ENCODE data around the gene COX7C.

Gene COX7C

DNA sequence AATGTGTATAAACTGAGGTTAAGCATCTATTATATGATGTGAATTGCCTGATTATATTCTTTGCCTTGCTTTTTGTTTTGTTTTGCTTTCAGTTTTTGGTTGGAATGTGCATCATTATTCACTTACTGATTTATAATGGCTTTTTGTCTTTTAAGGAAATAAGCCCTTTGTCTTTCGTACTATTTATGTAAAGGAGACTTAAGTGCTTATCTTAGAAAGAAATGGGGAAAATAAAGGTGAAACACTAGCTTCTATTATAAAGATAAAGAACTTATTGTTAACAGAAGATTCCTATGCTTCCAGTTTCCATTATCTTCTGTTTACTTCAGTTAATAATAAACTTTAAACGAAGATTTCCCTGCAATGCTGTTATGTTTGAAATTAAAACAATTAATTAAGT is 23.3 kb downstream of the COX7C start:
- Histone ChIP-seq H3K4me1 (ENCODE audit: insufficient read depth, low read length, poor library complexity, severe bottlenecking) (no peaks in the 10 kb centered on the region), H3K4me3 (ENCODE audit: low read length, poor library complexity, severe bottlenecking) (no peak overlapping the region), H3F3A (ENCODE audit: low read depth) (no peaks in the 10 kb centered on the region), H3K9ac (ENCODE audit: low read depth, low read length, poor library complexity, severe bottlenecking) (no peak overlapping the region), H3K4me2 (ENCODE audit: low read depth, low read length, poor library complexity, severe bottlenecking) (no peak overlapping the region), H4K20me1 (ENCODE audit: insufficient read depth, low read length, poor library complexity, severe bottlenecking) (no peaks in the 10 kb centered on the region), H3K36me3 (ENCODE audit: insufficient read depth, low read length) (no peaks in the 10 kb centered on the region), H2AFZ (ENCODE audit: low read length) (no peak overlapping the region), H3K27me3 (ENCODE audit: insufficient read depth, low read length, poor library complexity, severe bottlenecking) (no peaks in the 10 kb centered on the region), H3K9me2 (replicated peaks; ENCODE audit: low read depth, low read length) (no peaks in the 10 kb centered on the region), H3K9me3 (ENCODE audit: insufficient read depth, low read depth, low read length) (no peaks in the 10 kb centered on the region), H3K79me2 (ENCODE audit: insufficient read depth, low read length) (no peaks in the 10 kb centered on the region)
- TF ChIP-seq, protein P1, sequence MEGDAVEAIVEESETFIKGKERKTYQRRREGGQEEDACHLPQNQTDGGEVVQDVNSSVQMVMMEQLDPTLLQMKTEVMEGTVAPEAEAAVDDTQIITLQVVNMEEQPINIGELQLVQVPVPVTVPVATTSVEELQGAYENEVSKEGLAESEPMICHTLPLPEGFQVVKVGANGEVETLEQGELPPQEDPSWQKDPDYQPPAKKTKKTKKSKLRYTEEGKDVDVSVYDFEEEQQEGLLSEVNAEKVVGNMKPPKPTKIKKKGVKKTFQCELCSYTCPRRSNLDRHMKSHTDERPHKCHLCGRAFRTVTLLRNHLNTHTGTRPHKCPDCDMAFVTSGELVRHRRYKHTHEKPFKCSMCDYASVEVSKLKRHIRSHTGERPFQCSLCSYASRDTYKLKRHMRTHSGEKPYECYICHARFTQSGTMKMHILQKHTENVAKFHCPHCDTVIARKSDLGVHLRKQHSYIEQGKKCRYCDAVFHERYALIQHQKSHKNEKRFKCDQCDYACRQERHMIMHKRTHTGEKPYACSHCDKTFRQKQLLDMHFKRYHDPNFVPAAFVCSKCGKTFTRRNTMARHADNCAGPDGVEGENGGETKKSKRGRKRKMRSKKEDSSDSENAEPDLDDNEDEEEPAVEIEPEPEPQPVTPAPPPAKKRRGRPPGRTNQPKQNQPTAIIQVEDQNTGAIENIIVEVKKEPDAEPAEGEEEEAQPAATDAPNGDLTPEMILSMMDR (conservative IDR thresholded peaks at IDR 0.05; ENCODE audit: low read length): no peak
- TF ChIP-seq EZH2phosphoT487 (IDR thresholded peaks at IDR 0.05; ENCODE audit: borderline replicate concordance): no peak

DNA sequence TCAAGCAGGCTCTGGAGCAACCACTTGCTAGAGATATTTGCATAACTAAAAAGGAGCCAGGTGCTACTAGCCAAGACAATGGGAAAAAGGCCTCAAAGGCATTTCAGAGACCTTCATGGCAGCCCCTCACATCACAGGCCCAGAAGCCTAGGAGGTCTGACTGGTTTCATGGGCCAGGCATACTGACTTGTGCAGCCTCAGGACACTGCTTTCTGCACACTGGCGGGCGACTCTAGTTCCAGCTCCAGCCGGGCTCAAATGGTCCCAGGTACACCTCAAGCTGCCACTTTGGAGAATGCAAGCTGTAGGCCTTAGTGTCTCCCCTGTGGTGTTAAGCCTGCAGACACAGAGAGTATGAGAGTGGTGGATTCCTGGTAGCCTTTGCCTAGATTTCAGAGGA is 27.1 kb downstream of the COX7C start:
- Histone ChIP-seq H2AFZ (ENCODE audit: low read length) (no peak overlapping the region), H3K4me2 (ENCODE audit: low read depth, low read length, poor library complexity, severe bottlenecking) (no peak overlapping the region), H4K20me1 (ENCODE audit: insufficient read depth, low read length, poor library complexity, severe bottlenecking) (no peaks in the 10 kb centered on the region), H3K9me3 (ENCODE audit: insufficient read depth, low read depth, low read length) (no peaks in the 10 kb centered on the region), H3K36me3 (ENCODE audit: insufficient read depth, low read length) (no peaks in the 10 kb centered on the region), H3K4me3 (ENCODE audit: low read length, poor library complexity, severe bottlenecking) (no peak overlapping the region), H3K9ac (ENCODE audit: low read depth, low read length, poor library complexity, severe bottlenecking) (no peak overlapping the region), H3K27me3 (ENCODE audit: insufficient read depth, low read length, poor library complexity, severe bottlenecking) (no peaks in the 10 kb centered on the region), H3K79me2 (ENCODE audit: insufficient read depth, low read length) (no peaks in the 10 kb centered on the region), H3F3A (ENCODE audit: low read depth) (no peaks in the 10 kb centered on the region), H3K4me1 (ENCODE audit: insufficient read depth, low read length, poor library complexity, severe bottlenecking) (no peaks in the 10 kb centered on the region), H3K9me2 (replicated peaks; ENCODE audit: low read depth, low read length) (no peaks in the 10 kb centered on the region)
- TF ChIP-seq, protein P1 (conservative IDR thresholded peaks at IDR 0.05; ENCODE audit: low read length): no peak
- TF ChIP-seq EZH2phosphoT487 (IDR thresholded peaks at IDR 0.05; ENCODE audit: borderline replicate concordance): no peak

DNA sequence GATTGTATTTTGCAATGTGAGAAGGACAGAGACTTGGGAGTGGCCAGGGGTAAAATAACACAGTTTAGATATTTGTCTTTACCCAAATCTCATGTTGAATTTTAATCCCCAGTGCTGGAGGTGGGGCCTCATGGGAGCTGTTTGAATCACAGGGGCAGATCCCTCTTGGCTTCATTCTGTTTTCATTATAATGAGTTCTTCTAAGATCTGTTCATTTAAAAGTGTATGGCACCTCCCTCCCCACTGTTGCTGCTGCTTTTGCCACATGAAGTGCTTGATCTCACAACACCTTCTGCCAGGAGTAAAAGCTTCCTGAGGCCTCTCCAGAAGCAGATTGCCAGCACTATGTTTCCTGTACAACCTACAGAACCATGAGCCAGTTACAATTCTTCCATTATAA is 28.1 kb downstream of the COX7C start:
- no peaks in the 10 kb centered on the region for H3K27me3 ChIP-seq (ENCODE audit: insufficient read depth, low read length, poor library complexity, severe bottlenecking)
- no peak overlapping the region for H3K4me2 ChIP-seq (ENCODE audit: low read depth, low read length, poor library complexity, severe bottlenecking)
- H3K9ac ChIP-seq (ENCODE audit: low read depth, low read length, poor library complexity, severe bottlenecking): no peak overlapping the region
- TF ChIP-seq, protein P1 (conservative IDR thresholded peaks at IDR 0.05; ENCODE audit: low read length): no peak
- TF ChIP-seq EZH2phosphoT487 (IDR thresholded peaks at IDR 0.05; ENCODE audit: borderline replicate concordance): no peak
- H3K9me3 ChIP-seq (ENCODE audit: insufficient read depth, low read depth, low read length): no peaks in the 10 kb centered on the region
- H3K9me2 ChIP-seq (replicated peaks; ENCODE audit: low read depth, low read length): no peaks in the 10 kb centered on the region
- H3F3A ChIP-seq (ENCODE audit: low read depth): no peaks in the 10 kb centered on the region
- no peak overlapping the region for H2AFZ ChIP-seq (ENCODE audit: low read length)
- H3K79me2 ChIP-seq (ENCODE audit: insufficient read depth, low read length): no peaks in the 10 kb centered on the region
- H3K36me3 ChIP-seq (ENCODE audit: insufficient read depth, low read length): no peaks in the 10 kb centered on the region
- H3K4me3 ChIP-seq (ENCODE audit: low read length, poor library complexity, severe bottlenecking): no peak overlapping the region
- H3K4me1 ChIP-seq (ENCODE audit: insufficient read depth, low read length, poor library complexity, severe bottlenecking): no peaks in the 10 kb centered on the region
- no peaks in the 10 kb centered on the region for H4K20me1 ChIP-seq (ENCODE audit: insufficient read depth, low read length, poor library complexity, severe bottlenecking)
